PC-9 (cell line): ENCODE results near the gene TMCO2. TPM values are rescaled to one million over a fixed set of nuclear protein-coding genes. Genes with fewer than 3 reads are reported as not detected.

Experiments used
- BruUV-seq: library from RNA; stranded (reverse); fragments of 400-500 nt; replicated peaks from 2 replicates; lab custom pipeline; 2021; lab: Mats Ljungman, UMichigan
- CTCF ChIA-PET: fragments of 300-600 bp; sonication (Branson Sonifier 250); formaldehyde crosslinking; loops from one replicate; lab custom pipeline; 2022; ENCODE audit warnings: antibody characterized with exemption; lab: Charles Lee
- POLR2A ChIA-PET: fragments of 300-600 bp; sonication (Branson Sonifier 250); formaldehyde crosslinking; loops from one replicate; lab custom pipeline; 2022; ENCODE audit warnings: antibody characterized with exemption; ENCODE audit not compliant: unreplicated experiment; lab: Charles Lee
- DNase-seq, 2 experiments: peaks; one replicate each; pipeline versions ENCODE4 v3.0.0 to v3.0.0-alpha.2; 2015 to 2022; ENCODE audit warnings: mixed read lengths in 1 of 2
- H2AFZ ChIP-seq: fragments of 200-600 bp; sonication (generic); 2 replicates; pipeline ENCODE4 v1.8.1; 2017; ENCODE audit warnings: antibody characterized with exemption
- H3F3A ChIP-seq: fragments of 200-600 bp; sonication (generic); 2 replicates; pipeline ENCODE4 v1.8.1; 2017; ENCODE audit warnings: antibody characterized with exemption, mild to moderate bottlenecking, low read depth; ENCODE audit not compliant: insufficient read depth
- H3K27ac ChIP-seq: fragments of 200-600 bp; sonication (generic); 2 replicates; pipeline ENCODE4 v1.6.1; 2016; ENCODE audit warnings: mixed run types
- H3K27me3 ChIP-seq: fragments of 200-600 bp; sonication (generic); 2 replicates; pipeline ENCODE4 v1.6.1; 2016; ENCODE audit warnings: low read depth, mixed run types; ENCODE audit not compliant: insufficient read depth
- H3K36me3 ChIP-seq: fragments of 200-600 bp; sonication (generic); 2 replicates; pipeline ENCODE4 v1.6.1; 2016; ENCODE audit warnings: low read depth, mixed run types
- H3K4me1 ChIP-seq: fragments of 200-600 bp; sonication (generic); replicated peaks from 2 replicates; pipeline ENCODE4 v1.6.1; 2016; ENCODE audit warnings: mixed run types; ENCODE audit not compliant: insufficient read depth
- H3K4me2 ChIP-seq: fragments of 200-600 bp; sonication (generic); 2 replicates; pipeline ENCODE4 v1.6.1; 2017; ENCODE audit warnings: mixed run types
- H3K4me3 ChIP-seq: fragments of 200-600 bp; sonication (generic); 2 replicates; pipeline ENCODE4 v1.6.1; 2016; ENCODE audit warnings: mixed run types
- H3K79me2 ChIP-seq: fragments of 200-600 bp; sonication (generic); 2 replicates; pipeline ENCODE4 v1.6.1; 2017; ENCODE audit warnings: low read depth, mixed run types
- H3K9me2 ChIP-seq: fragments of 200-600 bp; sonication (generic); 2 replicates; pipeline ENCODE4 v1.8.1; 2017; ENCODE audit warnings: mild to moderate bottlenecking; ENCODE audit not compliant: insufficient read depth
- H3K9me3 ChIP-seq: fragments of 200-600 bp; sonication (generic); 2 replicates; pipeline ENCODE4 v1.8.1; 2016; ENCODE audit warnings: low read depth; ENCODE audit not compliant: insufficient read depth
- H4K20me1 ChIP-seq: fragments of 200-600 bp; sonication (generic); 2 replicates; pipeline ENCODE4 v1.8.1; 2017; ENCODE audit not compliant: insufficient read depth
- CTCF ChIP-seq: fragments of 200-600 bp; sonication (generic); conservative IDR thresholded peaks from 2 replicates; pipeline ENCODE4 v1.6.1; 2017; ENCODE audit warnings: mixed run types, antibody characterized with exemption, mild to moderate bottlenecking, moderate library complexity
- EZH2 ChIP-seq: fragments of 200-600 bp; sonication (generic); IDR thresholded peaks from 2 replicates; pipeline ENCODE4 v1.8.0; 2017; ENCODE audit warnings: antibody characterized with exemption, low read depth
- intact Hi-C: fragments of 100-400 bp; cut with micrococcal nuclease; formaldehyde crosslinking; loops from one replicate; pipeline ENCODE4 v1.10.0; 2022; ENCODE audit not compliant: unreplicated experiment
- total RNA-seq: library from RNA; stranded (reverse); gene quantifications from 2 replicates; pipeline ENCODE4 v1.2.3, GENCODE V29; 2021

Gene TMCO2
- total RNA-seq, 1 experiment from 2014 or later: not detected

- ChIA-PET CTCF (no interaction called here), POLR2A (no interaction called here)
- H3K4me1 ChIP-seq: no peaks in the 10 kb centered on the region
- H4K20me1 ChIP-seq: no peaks in the 10 kb centered on the region
- BruUV-seq: no TSS peak
- no peaks in the 10 kb centered on the region for H3K27me3 ChIP-seq
- no peak overlapping the region for H3K4me3 ChIP-seq
- intact Hi-C loops: no loop called here
- H3K4me2 ChIP-seq: no peak overlapping the region
- H3K27ac ChIP-seq: no peak overlapping the region
- TF ChIP-seq EZH2 (no peak), CTCF (no peak)
- H2AFZ ChIP-seq: no peak overlapping the region
- no peak for DNase-seq
- no peaks in the 10 kb centered on the region; the same call in 1 of the 2 replicates for H3K79me2 ChIP-seq
- H3K36me3 ChIP-seq: peaks cover 39% of the 10 kb centered on the region
- H3F3A ChIP-seq: peaks cover 13% of the 10 kb centered on the region; the same call in 1 of the 2 replicates
- H3K9me3 ChIP-seq: peaks cover 5% of the 10 kb centered on the region
- H3K9me2 ChIP-seq: no peaks in the 10 kb centered on the region; the same call in 1 of the 2 replicates
Observed at GRCh38 chr1:40232444-40232843, 15.3 kb upstream of the TMCO2 start.

GRCh38 chr1:40239626-40240025 lies 8.1 kb upstream of the TMCO2 start:
- ChIA-PET CTCF (no interaction called here), POLR2A (no interaction called here)
- no peaks in the 10 kb centered on the region for H3K27me3 ChIP-seq
- no TSS peak for BruUV-seq
- H3F3A ChIP-seq: peaks cover 56% of the 10 kb centered on the region
- H3K27ac ChIP-seq: no peak overlapping the region
- H2AFZ ChIP-seq: no peak overlapping the region
- no peak for TF ChIP-seq EZH2
- no peak for TF ChIP-seq CTCF
- no peak for DNase-seq
- no peaks in the 10 kb centered on the region; the same call in 1 of the 2 replicates for H3K9me2 ChIP-seq
- no peaks in the 10 kb centered on the region for H4K20me1 ChIP-seq
- H3K9me3 ChIP-seq: peaks cover 16% of the 10 kb centered on the region
- H3K36me3 ChIP-seq: peaks cover 38% of the 10 kb centered on the region
- intact Hi-C loops: loop anchor here (5.0 kb wide), 1 partner anchor 42 kb away; no protein-coding TSS in a partner anchor
- H3K4me2 ChIP-seq: no peak overlapping the region
- H3K4me3 ChIP-seq: no peak overlapping the region
- H3K4me1 ChIP-seq: peaks cover 24% of the 10 kb centered on the region
- no peaks in the 10 kb centered on the region for H3K79me2 ChIP-seq

GRCh38 chr1:40240390-40240789 lies 7.3 kb upstream of the TMCO2 start:
- ChIA-PET CTCF (interaction anchor here (0.6 to 2.0 kb wide), 3 partner anchors 9 to 98 kb away, joined by 3 to 7 read pairs (median 3); no protein-coding TSS in a partner anchor), POLR2A (interaction anchor here (0.6 kb wide), 2 partner anchors 21 to 65 kb away, joined by 3 read pairs; no protein-coding TSS in a partner anchor)
- Histone ChIP-seq H3K4me1 (peaks cover 24% of the 10 kb centered on the region), H3K9me2 (no peaks in the 10 kb centered on the region), H3K27me3 (no peaks in the 10 kb centered on the region), H4K20me1 (no peaks in the 10 kb centered on the region), H3K4me2 (no peak overlapping the region), H3K9me3 (peaks cover 16% of the 10 kb centered on the region), H3K36me3 (peaks cover 38% of the 10 kb centered on the region), H3K79me2 (no peaks in the 10 kb centered on the region), H2AFZ (no peak overlapping the region), H3K4me3 (no peak overlapping the region), H3K27ac (no peak overlapping the region), H3F3A (peaks cover 60% of the 10 kb centered on the region)
- BruUV-seq: no TSS peak
- no peak for DNase-seq
- intact Hi-C loops: no loop called here
- TF ChIP-seq EZH2: no peak
- TF ChIP-seq CTCF: no peak
